Peyer's patch (tissue), 4 donors: ENCODE data around the gene SHC2. TPM values are rescaled to one million over a fixed set of nuclear protein-coding genes. Genes with fewer than 3 reads are reported as not detected.
A peak's percentile ranks its signal among the peaks of the same experiment; 100 is the strongest.

Experiments
- DNase-seq, 3 donors: peaks; one replicate each; pipeline ENCODE4 v3.0.0-alpha.2; 2017 to 2019
- H3K27ac ChIP-seq, 4 donors: fragments of 200-600 bp; sonication (generic); one replicate each; pipeline ENCODE4 v1.5.1; 2016 to 2019
- H3K27me3 ChIP-seq, 2 donors: fragments of 200-600 bp; sonication (generic); one replicate each; pipeline ENCODE4 v1.5.1; 2019
- H3K36me3 ChIP-seq, 3 donors: fragments of 200-600 bp; sonication (generic); one replicate each; pipeline ENCODE4 v1.5.1; 2016 to 2019
- H3K4me1 ChIP-seq, 4 donors: fragments of 200-600 bp; sonication (generic); one replicate each; pipeline ENCODE4 v1.5.1; 2016 to 2019
- H3K4me3 ChIP-seq, 4 donors: fragments of 200-600 bp; sonication (generic); 1 replicate in 3 of 4; 2 replicates in 1 of 4; pipeline ENCODE4 v1.5.1; 2016 to 2019; ENCODE audit warnings: mild to moderate bottlenecking in 1 of 4
- H3K9me3 ChIP-seq, 4 donors: fragments of 200-600 bp; sonication (generic); one replicate each; pipeline ENCODE4 v1.5.1; 2016 to 2019; ENCODE audit warnings: mild to moderate bottlenecking in 1 of 4
- POLR2A ChIP-seq, 2 donors: fragments of 450-650 bp; IDR thresholded peaks; one replicate each; pipeline ENCODE4 v1.5.1; 2017; ENCODE audit warnings: antibody characterized with exemption in 2 of 2, mild to moderate bottlenecking in 2 of 2, moderate library complexity in 2 of 2
- total RNA-seq, 4 donors: library from RNA; depleted of rRNA; stranded (reverse); fragments of >200 nt; gene quantifications; one replicate each; pipeline ENCODE4 v1.1.0, GENCODE V29; 2016
- TF ChIP-seq, protein P1 (sequence below), 6 experiments: fragments of 450-650 bp in 4 of 6; fragments of 200-600 bp in 2 of 6; sonication (generic) in 1 of 6; IDR thresholded peaks; one replicate each; pipeline ENCODE4 v1.5.1; 2017 to 2019; ENCODE audit warnings: antibody characterized with exemption in 6 of 6, mild to moderate bottlenecking in 3 of 6, moderate library complexity in 1 of 6

The SHC2 gene
- total RNA-seq, 4 donors from 2014 or later: 9.5 to 33.0 (median 18.3) TPM

DNA sequence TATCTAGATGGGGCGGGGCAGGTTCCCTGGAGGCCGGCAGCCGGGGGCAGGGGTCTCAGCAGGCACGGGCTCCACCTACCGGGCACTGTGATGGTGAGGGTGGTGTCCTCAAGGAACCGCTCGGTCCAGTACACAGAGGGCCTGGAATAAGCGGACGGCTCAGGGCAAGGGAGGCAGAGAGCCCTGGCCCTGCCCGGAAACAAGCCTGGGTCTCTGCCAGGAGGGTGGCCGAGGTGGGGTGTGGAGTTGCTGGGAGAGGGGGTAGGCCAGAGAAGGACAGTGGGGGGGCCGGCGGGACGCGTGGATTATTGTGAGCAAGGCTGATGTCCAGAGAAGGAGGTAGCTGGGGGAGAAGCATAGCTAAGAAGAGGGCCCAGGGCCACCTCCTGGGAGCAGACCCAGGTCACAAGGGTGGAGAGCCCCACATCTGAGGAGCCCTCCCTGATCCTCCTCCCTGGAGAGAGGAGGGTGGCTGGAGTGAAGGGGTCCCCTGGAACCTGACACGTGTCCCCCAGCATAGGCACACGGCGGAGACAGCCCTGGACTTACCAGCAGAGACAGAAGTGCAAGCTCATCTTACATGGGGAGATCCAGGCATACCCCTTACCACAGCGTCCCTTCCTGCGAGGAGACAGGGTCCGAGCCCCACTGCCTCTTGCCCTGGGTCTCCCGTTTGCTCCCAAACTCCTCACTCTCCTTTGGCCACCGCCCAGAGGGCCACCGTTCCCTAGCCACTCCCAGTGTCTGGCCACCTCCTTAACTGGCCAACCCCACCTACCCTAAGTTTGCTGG lies 87.2 kb downstream of the SHC2 start:
- Histone ChIP-seq H3K27ac (no peak overlapping the region), H3K9me3 (no peaks in the 10 kb centered on the region), H3K4me3 (no peak overlapping the region), H3K36me3 (no peaks in the 10 kb centered on the region), H3K27me3 (no peaks in the 10 kb centered on the region), H3K4me1 (no peaks in the 10 kb centered on the region)
- peak in 1 of 3 donors; percentile 39 for DNase-seq
- TF ChIP-seq, protein P1, sequence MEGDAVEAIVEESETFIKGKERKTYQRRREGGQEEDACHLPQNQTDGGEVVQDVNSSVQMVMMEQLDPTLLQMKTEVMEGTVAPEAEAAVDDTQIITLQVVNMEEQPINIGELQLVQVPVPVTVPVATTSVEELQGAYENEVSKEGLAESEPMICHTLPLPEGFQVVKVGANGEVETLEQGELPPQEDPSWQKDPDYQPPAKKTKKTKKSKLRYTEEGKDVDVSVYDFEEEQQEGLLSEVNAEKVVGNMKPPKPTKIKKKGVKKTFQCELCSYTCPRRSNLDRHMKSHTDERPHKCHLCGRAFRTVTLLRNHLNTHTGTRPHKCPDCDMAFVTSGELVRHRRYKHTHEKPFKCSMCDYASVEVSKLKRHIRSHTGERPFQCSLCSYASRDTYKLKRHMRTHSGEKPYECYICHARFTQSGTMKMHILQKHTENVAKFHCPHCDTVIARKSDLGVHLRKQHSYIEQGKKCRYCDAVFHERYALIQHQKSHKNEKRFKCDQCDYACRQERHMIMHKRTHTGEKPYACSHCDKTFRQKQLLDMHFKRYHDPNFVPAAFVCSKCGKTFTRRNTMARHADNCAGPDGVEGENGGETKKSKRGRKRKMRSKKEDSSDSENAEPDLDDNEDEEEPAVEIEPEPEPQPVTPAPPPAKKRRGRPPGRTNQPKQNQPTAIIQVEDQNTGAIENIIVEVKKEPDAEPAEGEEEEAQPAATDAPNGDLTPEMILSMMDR (IDR thresholded peaks at IDR 0.05): no peak

DNA sequence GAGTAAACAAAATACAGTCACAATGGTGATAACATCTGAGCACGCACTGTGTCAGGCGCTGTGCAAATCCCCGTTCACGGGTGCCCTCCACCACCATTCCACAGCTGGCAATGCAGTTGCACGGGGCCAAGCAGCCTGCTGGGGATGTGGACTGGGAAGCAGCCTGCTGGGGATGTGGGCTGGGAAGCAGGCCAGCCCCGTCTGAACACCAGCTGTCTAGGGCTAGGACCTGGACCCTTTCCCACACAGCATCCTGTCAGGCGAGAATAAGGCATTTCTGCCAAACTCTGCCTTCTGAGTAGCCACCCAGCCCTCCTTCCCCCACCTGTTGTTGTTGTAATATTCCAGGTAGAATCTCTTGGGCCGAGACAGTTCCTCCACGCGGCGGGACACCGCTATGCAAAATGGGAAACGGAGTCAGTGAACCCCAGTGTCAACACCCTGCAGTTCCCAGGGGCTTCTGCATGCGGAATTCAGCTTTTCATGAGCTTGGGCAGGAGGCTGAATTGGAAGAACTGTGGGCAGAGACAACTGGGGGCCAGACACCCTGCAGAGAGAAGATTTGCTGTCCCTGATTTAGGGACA lies 88.4 kb downstream of the SHC2 start:
- H3K9me3 ChIP-seq: no peaks in the 10 kb centered on the region
- no peak overlapping the region for H3K4me3 ChIP-seq
- no peak for TF ChIP-seq POLR2A (IDR thresholded peaks at IDR 0.05)
- TF ChIP-seq, protein P1 (IDR thresholded peaks at IDR 0.05): no peak
- H3K36me3 ChIP-seq: no peaks in the 10 kb centered on the region
- DNase-seq: peak in 1 of 3 donors; percentile 46
- H3K27ac ChIP-seq: no peak overlapping the region
- no peaks in the 10 kb centered on the region for H3K4me1 ChIP-seq
- no peaks in the 10 kb centered on the region for H3K27me3 ChIP-seq

DNA sequence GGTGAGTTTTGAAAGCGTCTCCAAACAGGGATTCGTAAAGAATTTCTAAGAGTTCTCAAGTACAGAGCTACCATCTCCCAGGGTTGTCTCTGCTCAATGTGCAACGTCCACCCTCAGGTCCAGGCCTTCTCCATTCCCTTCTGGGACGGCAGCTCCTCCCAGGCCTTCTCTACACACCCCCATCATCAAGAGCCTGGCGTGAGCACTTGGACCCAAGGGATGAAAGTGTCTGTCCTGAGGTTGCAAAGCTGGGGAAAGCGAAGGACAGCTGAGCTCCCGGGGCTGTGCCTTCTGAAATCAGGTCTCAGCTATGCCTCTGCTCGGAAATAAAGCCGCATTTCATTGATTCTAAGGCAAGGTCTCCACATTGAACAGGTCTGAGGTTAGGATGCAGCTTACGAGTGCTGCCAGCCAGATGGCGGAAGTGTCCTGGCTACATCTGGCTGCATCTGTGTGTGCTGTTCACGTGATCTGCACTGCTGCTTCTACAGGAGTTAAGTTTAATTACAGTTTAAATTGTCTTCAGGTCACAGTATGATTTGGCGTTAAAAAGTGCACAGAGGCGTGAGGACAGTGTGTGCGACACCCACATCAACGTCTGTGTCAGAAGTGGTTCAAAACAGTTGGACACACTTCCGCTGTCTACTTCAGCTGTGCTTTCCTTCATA lies 89.2 kb downstream of the SHC2 start:
- no peaks in the 10 kb centered on the region for H3K4me1 ChIP-seq
- DNase-seq: peak in 1 of 3 donors; percentile 23
- H3K27me3 ChIP-seq: no peaks in the 10 kb centered on the region

DNA sequence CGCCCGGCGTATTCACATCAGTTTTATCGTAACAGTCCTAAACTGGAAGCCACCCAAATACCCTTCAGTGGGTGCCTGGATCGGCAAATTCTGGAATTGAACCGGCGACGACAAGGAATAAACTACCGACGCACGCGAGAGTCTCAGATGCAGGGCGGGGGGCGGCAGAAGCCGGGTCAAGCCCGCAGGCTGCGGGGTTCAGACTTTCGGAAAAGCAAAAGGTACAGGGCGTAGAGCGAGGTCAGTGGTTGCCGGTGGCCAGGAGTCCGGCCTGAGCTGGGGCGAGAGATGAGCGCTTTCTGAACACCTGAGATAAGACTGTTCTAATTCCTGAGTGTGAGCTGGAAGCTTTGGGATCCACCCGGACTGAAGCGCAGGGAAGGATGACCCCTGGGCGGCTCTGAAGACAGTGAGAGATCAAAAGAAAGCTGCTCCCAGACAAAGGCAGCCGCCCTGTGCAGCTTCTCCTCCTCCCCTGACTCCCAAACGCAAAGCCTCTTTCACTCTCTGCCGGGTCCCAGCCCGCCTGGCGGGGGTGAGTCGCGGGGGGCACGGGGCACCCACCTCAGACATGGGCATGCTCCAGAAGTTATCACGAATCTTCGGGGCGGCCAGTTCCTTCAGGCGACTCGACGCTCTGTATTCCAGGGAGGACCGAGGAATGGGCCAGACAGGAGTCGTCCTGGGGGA lies 90.0 kb downstream of the SHC2 start:
- Histone ChIP-seq H3K4me1 (no peaks in the 10 kb centered on the region), H3K36me3 (no peaks in the 10 kb centered on the region), H3K27me3 (no peaks in the 10 kb centered on the region), H3K9me3 (no peaks in the 10 kb centered on the region), H3K27ac (no peak overlapping the region), H3K4me3 (no peak overlapping the region)
- DNase-seq: peak in 1 of 3 donors; percentile 27
- TF ChIP-seq, protein P1 (IDR thresholded peaks at IDR 0.05): no peak
- TF ChIP-seq POLR2A (IDR thresholded peaks at IDR 0.05): no peak

More for the DNA sequence above, 89.2 kb downstream of the SHC2 start:
- Histone ChIP-seq H3K4me3 (no peak overlapping the region), H3K27ac (no peak overlapping the region), H3K9me3 (no peaks in the 10 kb centered on the region), H3K36me3 (no peaks in the 10 kb centered on the region)
- no peak for TF ChIP-seq POLR2A (IDR thresholded peaks at IDR 0.05)
- TF ChIP-seq, protein P1 (IDR thresholded peaks at IDR 0.05): peak in 1 of 6 experiments; percentile 6

DNA sequence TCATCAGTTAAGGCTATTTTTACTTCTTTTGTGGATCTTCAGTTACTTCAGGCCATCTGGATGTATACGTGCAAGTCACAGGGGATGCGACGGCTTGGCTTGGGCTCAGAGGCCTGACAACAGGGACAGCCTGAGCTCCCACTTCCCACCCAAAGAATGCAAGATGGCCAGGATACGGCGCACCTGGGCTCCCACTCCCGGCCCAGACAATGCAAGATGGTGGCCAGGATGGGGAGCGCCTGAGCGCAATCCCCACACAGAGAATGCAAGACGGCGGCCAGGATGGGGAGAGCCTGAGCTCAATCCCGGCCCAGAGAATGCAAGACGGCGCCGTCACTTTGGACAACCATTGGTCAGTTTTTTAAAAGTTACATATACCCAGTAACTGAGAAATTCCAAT lies 91.0 kb downstream of the SHC2 start:
- Histone ChIP-seq H3K4me3 (no peak overlapping the region), H3K27ac (no peak overlapping the region), H3K27me3 (no peaks in the 10 kb centered on the region), H3K4me1 (no peaks in the 10 kb centered on the region), H3K9me3 (no peaks in the 10 kb centered on the region), H3K36me3 (no peaks in the 10 kb centered on the region)
- DNase-seq: peak in 1 of 3 donors; percentile 30
- TF ChIP-seq, protein P1 (IDR thresholded peaks at IDR 0.05): no peak
- TF ChIP-seq POLR2A (IDR thresholded peaks at IDR 0.05): no peak
